GM06990 (cell line): Measurements from ENCODE around the gene CACNA2D3.

ENCODE experiments used
- DNase-seq: peaks from one replicate; pipeline ENCODE4 v3.0.0-alpha.2; 2011; ENCODE audit not compliant: insufficient read length; ENCODE audit errors: extremely low read depth
- H3K27me3 ChIP-seq: replicated peaks from 2 replicates; pipeline ENCODE4 v1.6.0; 2011; ENCODE audit warnings: low read length; ENCODE audit not compliant: control insufficient read depth, insufficient read depth
- H3K36me3 ChIP-seq: 2 replicates; pipeline ENCODE4 v1.5.1; 2011; ENCODE audit warnings: low read length; ENCODE audit not compliant: control insufficient read depth, insufficient read depth
- H3K4me3 ChIP-seq: replicated peaks from 2 replicates; pipeline ENCODE4 v1.5.1; 2011; ENCODE audit warnings: low read depth, mild to moderate bottlenecking, control low read depth, low read length
- TF ChIP-seq, protein P1 (sequence below): IDR thresholded peaks from 2 replicates; pipeline ENCODE4 v1.5.1; 2011; ENCODE audit warnings: low read length, control low read depth, mild to moderate bottlenecking, inconsistent platforms; ENCODE audit not compliant: insufficient read depth, poor library complexity, severe bottlenecking

CACNA2D3 gene

DNA sequence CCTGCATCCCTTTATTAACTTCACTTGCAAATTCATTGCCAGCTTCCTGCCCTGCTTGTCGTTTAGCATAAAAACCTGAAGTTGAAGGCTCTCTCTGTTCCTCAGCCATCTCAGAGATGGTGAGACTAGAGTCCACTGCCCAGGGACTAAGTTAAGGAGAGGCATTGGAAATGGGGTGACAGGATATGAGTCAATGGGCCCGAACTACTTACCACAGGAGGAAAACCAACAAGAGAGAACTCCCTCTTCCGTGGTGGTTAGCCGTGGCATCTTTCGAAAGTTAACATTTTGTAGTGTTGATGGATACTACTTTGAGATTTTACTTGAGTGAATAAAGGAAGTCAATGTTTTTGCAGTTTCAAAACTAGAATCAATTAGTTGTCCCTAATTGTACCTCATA, 740.2 kb downstream of the CACNA2D3 start:
- H3K36me3 ChIP-seq: no peaks in the 10 kb centered on the region
- H3K27me3 ChIP-seq: peaks cover 1% of the 10 kb centered on the region
- no peak overlapping the region for H3K4me3 ChIP-seq
- TF ChIP-seq, protein P1, sequence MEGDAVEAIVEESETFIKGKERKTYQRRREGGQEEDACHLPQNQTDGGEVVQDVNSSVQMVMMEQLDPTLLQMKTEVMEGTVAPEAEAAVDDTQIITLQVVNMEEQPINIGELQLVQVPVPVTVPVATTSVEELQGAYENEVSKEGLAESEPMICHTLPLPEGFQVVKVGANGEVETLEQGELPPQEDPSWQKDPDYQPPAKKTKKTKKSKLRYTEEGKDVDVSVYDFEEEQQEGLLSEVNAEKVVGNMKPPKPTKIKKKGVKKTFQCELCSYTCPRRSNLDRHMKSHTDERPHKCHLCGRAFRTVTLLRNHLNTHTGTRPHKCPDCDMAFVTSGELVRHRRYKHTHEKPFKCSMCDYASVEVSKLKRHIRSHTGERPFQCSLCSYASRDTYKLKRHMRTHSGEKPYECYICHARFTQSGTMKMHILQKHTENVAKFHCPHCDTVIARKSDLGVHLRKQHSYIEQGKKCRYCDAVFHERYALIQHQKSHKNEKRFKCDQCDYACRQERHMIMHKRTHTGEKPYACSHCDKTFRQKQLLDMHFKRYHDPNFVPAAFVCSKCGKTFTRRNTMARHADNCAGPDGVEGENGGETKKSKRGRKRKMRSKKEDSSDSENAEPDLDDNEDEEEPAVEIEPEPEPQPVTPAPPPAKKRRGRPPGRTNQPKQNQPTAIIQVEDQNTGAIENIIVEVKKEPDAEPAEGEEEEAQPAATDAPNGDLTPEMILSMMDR: no peak
- no peak for DNase-seq

DNA sequence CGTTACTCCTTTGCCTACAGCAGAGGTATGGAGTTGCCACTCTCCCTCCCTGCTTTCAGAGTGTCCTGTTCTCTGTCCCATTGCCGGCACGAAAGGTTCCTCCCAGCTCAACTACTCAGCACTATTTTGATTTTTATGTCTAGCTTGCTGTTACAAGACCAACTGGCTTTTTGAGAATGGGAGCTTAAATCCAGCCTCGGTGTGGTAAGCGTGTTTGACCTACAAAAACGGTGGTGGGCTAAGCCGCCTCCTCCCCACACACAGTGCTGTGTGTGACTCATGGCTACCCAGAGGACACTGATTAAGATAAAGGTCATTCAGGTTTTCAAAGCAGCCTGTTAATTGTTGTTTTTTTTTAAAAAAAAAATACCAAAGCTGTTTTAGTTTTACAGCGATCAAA, 741.0 kb downstream of the CACNA2D3 start:
- H3K27me3 ChIP-seq: peaks cover 1% of the 10 kb centered on the region
- DNase-seq: no peak

DNA sequence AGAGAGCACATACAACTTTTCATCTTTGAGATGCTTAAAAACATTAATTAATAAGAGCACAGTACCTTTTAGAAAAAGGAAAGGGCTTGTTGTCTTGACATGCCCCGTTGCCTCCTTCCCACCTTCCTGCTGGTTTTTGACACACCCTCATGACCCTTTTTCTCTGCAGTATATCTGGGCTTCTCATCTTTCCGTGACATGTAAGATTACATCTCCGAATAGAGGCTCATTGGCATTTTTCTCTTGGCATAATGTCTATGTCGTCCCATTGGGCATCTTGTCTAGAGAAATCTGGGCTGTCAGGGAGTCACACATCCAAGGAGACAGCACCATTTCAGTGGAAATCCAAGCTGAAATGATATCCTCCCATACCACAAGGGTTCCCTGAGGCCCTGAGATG, 741.4 kb downstream of the CACNA2D3 start:
- TF ChIP-seq, protein P1: no peak
- no peaks in the 10 kb centered on the region for H3K36me3 ChIP-seq
- DNase-seq: no peak
- no peak overlapping the region for H3K4me3 ChIP-seq
- peaks cover 1% of the 10 kb centered on the region for H3K27me3 ChIP-seq

More for the DNA sequence above, 741.0 kb downstream of the CACNA2D3 start:
- H3K36me3 ChIP-seq: no peaks in the 10 kb centered on the region
- no peak overlapping the region for H3K4me3 ChIP-seq
- TF ChIP-seq, protein P1: no peak

DNA sequence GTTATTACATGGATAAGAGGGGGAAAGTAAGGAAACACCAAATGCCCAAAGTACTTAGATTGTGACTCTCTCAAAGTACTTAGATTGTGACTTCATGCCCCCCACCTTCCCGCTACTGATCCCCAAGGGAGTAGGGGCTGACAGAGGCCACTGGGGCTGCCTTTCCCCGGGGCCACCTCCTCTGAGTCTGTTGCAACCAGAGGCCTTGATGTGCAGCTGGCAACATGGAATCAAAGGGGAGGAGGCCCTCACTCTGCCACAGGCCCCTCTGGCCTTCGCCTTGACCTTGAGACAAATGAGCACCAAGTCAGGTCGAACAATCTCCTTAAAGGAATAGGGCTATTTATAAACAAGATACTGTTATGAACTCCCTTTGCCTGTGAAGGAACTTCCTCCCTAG, 743.0 kb downstream of the CACNA2D3 start:
- H3K27me3 ChIP-seq: peaks cover 1% of the 10 kb centered on the region
- TF ChIP-seq, protein P1: no peak
- no peak for DNase-seq
- H3K4me3 ChIP-seq: no peak overlapping the region
- no peaks in the 10 kb centered on the region for H3K36me3 ChIP-seq

DNA sequence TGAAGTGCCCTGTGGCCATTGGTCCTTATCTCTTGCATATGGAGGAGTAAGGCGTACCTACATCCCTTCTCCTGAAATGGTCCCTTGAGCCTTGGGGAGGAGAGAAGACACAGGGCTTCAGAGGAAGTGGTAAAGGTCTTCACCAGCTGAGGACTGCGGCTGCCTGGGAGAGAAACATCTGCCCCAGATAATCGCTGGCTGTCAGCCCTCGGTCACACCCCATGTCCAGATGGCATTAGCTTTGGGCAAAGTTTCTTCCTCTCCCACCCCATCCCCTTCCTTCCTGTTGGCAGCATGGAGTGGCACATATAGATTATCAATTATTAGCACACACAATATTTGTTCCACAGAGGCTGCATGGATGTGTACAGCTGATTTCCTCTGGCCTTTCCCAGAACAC, 743.9 kb downstream of the CACNA2D3 start:
- no peak overlapping the region for H3K4me3 ChIP-seq
- no peak for DNase-seq
- H3K27me3 ChIP-seq: peaks cover 1% of the 10 kb centered on the region
- TF ChIP-seq, protein P1: no peak
- H3K36me3 ChIP-seq: no peaks in the 10 kb centered on the region

DNA sequence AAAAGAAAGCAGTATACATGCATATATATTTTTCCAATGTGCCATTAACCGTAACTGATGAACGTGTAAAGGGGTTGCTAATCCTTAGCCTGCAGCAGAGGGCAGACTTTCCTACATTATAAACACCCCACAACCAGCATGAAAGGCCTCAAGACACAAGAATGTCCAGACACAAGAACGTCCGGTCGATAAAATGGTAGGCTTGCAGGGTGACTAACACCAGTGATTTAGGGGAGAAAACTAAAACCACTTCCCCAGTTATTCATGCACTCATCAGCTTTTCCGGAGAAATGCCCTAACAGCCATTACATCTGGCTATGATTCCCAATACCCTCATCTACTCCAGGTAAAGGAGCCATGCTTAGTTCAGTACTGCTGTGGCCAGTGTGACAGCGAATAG, 748.1 kb downstream of the CACNA2D3 start:
- TF ChIP-seq, protein P1: no peak
- DNase-seq: no peak
- Histone ChIP-seq H3K36me3 (no peaks in the 10 kb centered on the region), H3K4me3 (no peak overlapping the region), H3K27me3 (no peaks in the 10 kb centered on the region; the same call in 1 of the 2 replicates)
